ENCODE results near the gene FGF18. TPM values are rescaled to one million over a fixed set of nuclear protein-coding genes. Genes with fewer than 3 reads are reported as not detected.

The FGF18 gene
- total and polyA plus RNA-seq, 10 of the 15 experiments (the other 5 are each of a cell fraction or from before 2014, with no cell fraction given) = 0.03 to 0.10 (median 0.06) TPM; not detected in 5

DNA sequence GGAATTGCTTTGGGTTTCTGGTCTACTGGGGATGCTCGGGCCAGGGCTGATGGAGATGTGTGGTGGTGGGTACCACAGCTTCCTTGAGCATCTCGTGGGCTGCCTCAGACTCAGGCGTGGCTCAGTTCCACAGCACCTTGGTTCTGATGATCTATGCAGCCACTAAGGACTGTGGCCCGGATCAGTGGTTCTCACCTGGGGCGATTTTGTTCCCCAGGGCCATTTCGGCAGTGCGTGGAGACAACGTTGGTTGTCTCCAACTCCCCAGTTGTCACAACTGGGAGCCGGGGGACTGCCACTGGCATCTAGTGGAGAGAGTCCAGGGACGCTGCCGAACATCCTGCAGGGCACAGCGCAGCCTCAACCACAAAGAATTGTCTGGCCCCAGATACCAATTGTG lies 47.7 kb downstream of the FGF18 start:
- ATAC-seq = no peak
- Histone ChIP-seq H3K4me2 (ENCODE audit: control insufficient read depth, insufficient read depth) (no peak overlapping the region), H3K79me2 (ENCODE audit: control insufficient read depth, insufficient read depth, low read length) (no peaks in the 10 kb centered on the region), H2AFZ (ENCODE audit: control insufficient read depth, low read depth, low read length) (no peak overlapping the region), H3K4me1 (ENCODE audit: control insufficient read depth, insufficient read depth, low read length) (no peaks in the 10 kb centered on the region), H3K9ac (ENCODE audit: control insufficient read depth, insufficient read depth, low read length) (no peak overlapping the region), H3K27me3 (replicated peaks in 1 of 2; ENCODE audit: control insufficient read depth in 2 of 2, insufficient read depth in 2 of 2, low read length in 1 of 2) (peaks cover 3 to 6% of the 10 kb centered on the region in 2 experiments; a peak in 3 of 4 replicates), H4K20me1 (ENCODE audit: control insufficient read depth, insufficient read depth) (no peaks in the 10 kb centered on the region), H3K27ac (ENCODE audit: control insufficient read depth, insufficient read depth) (no peak overlapping the region), H3K36me3 (ENCODE audit: control insufficient read depth in 2 of 2, insufficient read depth in 2 of 2, low read length in 1 of 2) (no peaks in the 10 kb centered on the region), H3K9me3 (replicated peaks; ENCODE audit: control insufficient read depth, insufficient read depth, low read length) (no peaks in the 10 kb centered on the region), H3K4me3 (no peak overlapping the region)
- DNase-seq (ENCODE audit: low read depth, low spot score) = no peak
- intact Hi-C loops (cut with micrococcal nuclease; ENCODE audit: unreplicated experiment) = no loop called here
- POLR2A ChIA-PET = no interaction called here
- 42% methylated on average over 12 of the region's 12 CpGs for whole genome bisulfite sequencing (ENCODE audit: insufficient coverage, insufficient replicate concordance, low lambda C conversion rate, missing lambda C conversion rate)
- in situ Hi-C loops (cut with MboI) = no loop called here
- FAIRE-seq = no peak
- CTCF ChIA-PET = no interaction called here
- BruUV-seq (replicated peaks) = no TSS peak
- TF ChIP-seq MYC (IDR thresholded peaks at IDR 0.05; ENCODE audit: insufficient read depth, insufficient read length, insufficient replicate concordance, low read length, severe bottlenecking) = no peak
- no peak for TF ChIP-seq CHD4 (IDR thresholded peaks at IDR 0.05)
- TF ChIP-seq CREM (IDR thresholded peaks at IDR 0.05; ENCODE audit: low read depth) = no peak
- no peak for TF ChIP-seq ZNF217 (IDR thresholded peaks at IDR 0.05)
- TF ChIP-seq MTA3 (IDR thresholded peaks at IDR 0.05; ENCODE audit: borderline replicate concordance, low read length) = no peak
- no peak for TF ChIP-seq FOXK2 (IDR thresholded peaks at IDR 0.05)
- TF ChIP-seq BRCA1 (IDR thresholded peaks at IDR 0.05; ENCODE audit: low read depth, low read length) = no peak
- no peak for TF ChIP-seq MTA2 (IDR thresholded peaks at IDR 0.05; ENCODE audit: low read depth)
- no peak for TF ChIP-seq IRF4 (IDR thresholded peaks at IDR 0.05; ENCODE audit: low read depth, low read length)
- no peak for TF ChIP-seq ASH2L (IDR thresholded peaks at IDR 0.05; ENCODE audit: borderline replicate concordance, low read depth)
- TF ChIP-seq, protein P1, sequence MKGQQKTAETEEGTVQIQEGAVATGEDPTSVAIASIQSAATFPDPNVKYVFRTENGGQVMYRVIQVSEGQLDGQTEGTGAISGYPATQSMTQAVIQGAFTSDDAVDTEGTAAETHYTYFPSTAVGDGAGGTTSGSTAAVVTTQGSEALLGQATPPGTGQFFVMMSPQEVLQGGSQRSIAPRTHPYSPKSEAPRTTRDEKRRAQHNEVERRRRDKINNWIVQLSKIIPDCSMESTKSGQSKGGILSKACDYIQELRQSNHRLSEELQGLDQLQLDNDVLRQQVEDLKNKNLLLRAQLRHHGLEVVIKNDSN (IDR thresholded peaks at IDR 0.05; ENCODE audit: borderline replicate concordance, extremely low read length, insufficient read depth, low read depth, low read length) = no peak
- TF ChIP-seq, protein P2, sequence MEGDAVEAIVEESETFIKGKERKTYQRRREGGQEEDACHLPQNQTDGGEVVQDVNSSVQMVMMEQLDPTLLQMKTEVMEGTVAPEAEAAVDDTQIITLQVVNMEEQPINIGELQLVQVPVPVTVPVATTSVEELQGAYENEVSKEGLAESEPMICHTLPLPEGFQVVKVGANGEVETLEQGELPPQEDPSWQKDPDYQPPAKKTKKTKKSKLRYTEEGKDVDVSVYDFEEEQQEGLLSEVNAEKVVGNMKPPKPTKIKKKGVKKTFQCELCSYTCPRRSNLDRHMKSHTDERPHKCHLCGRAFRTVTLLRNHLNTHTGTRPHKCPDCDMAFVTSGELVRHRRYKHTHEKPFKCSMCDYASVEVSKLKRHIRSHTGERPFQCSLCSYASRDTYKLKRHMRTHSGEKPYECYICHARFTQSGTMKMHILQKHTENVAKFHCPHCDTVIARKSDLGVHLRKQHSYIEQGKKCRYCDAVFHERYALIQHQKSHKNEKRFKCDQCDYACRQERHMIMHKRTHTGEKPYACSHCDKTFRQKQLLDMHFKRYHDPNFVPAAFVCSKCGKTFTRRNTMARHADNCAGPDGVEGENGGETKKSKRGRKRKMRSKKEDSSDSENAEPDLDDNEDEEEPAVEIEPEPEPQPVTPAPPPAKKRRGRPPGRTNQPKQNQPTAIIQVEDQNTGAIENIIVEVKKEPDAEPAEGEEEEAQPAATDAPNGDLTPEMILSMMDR (IDR thresholded peaks at IDR 0.05 in 2 of 3, conservative IDR thresholded peaks at IDR 0.05 in 1 of 3; ENCODE audit: control insufficient read depth in 2 of 3, extremely low read depth in 1 of 3, insufficient read depth in 1 of 3, low read depth in 3 of 3, low read length in 3 of 3) = no peak
- TF ChIP-seq, protein P3, sequence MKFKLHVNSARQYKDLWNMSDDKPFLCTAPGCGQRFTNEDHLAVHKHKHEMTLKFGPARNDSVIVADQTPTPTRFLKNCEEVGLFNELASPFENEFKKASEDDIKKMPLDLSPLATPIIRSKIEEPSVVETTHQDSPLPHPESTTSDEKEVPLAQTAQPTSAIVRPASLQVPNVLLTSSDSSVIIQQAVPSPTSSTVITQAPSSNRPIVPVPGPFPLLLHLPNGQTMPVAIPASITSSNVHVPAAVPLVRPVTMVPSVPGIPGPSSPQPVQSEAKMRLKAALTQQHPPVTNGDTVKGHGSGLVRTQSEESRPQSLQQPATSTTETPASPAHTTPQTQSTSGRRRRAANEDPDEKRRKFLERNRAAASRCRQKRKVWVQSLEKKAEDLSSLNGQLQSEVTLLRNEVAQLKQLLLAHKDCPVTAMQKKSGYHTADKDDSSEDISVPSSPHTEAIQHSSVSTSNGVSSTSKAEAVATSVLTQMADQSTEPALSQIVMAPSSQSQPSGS (IDR thresholded peaks at IDR 0.05; ENCODE audit: low read length) = no peak
- TF ChIP-seq POLR2AphosphoS5 (IDR thresholded peaks at IDR 0.05; ENCODE audit: low read length) = no peak
- no peak for TF ChIP-seq NR2C2 (IDR thresholded peaks at IDR 0.05; ENCODE audit: borderline replicate concordance, control insufficient read depth, insufficient read length, low read depth)
- no peak for TF ChIP-seq CEBPB (IDR thresholded peaks at IDR 0.05; ENCODE audit: borderline replicate concordance in 1 of 2, low read depth in 2 of 2, low read length in 2 of 2)
- TF ChIP-seq MYB (IDR thresholded peaks at IDR 0.05; ENCODE audit: borderline replicate concordance, low read depth, low read length) = no peak
- RAD21 ChIA-PET (ENCODE audit: unreplicated experiment) = no interaction called here
- SMC1A ChIA-PET (ENCODE audit: uncharacterized antibody, unreplicated experiment) = no interaction called here
